Umbilical cord (tissue), 2 donors: ENCODE measurements around the gene THAP9. TPM values are rescaled to one million over a fixed set of nuclear protein-coding genes. Genes with fewer than 3 reads are reported as not detected.
"Not testable (repeated sequence)": the region's sequence is repeated elsewhere in the genome, so short reads cannot be mapped to it uniquely, and the experiment has no call there.

Experiments
- DNase-seq: peaks from one replicate; pipeline ENCODE4 v3.0.0-alpha.2; 2015; ENCODE audit warnings: low spot score
- total RNA-seq: library from RNA; depleted of rRNA; stranded (reverse); fragments of >200 nt; gene quantifications from one replicate; pipeline ENCODE4 v1.2.3, GENCODE V29; 2014; ENCODE audit warnings: low replicate concordance; ENCODE audit not compliant: insufficient read depth

Gene THAP9, protein sequence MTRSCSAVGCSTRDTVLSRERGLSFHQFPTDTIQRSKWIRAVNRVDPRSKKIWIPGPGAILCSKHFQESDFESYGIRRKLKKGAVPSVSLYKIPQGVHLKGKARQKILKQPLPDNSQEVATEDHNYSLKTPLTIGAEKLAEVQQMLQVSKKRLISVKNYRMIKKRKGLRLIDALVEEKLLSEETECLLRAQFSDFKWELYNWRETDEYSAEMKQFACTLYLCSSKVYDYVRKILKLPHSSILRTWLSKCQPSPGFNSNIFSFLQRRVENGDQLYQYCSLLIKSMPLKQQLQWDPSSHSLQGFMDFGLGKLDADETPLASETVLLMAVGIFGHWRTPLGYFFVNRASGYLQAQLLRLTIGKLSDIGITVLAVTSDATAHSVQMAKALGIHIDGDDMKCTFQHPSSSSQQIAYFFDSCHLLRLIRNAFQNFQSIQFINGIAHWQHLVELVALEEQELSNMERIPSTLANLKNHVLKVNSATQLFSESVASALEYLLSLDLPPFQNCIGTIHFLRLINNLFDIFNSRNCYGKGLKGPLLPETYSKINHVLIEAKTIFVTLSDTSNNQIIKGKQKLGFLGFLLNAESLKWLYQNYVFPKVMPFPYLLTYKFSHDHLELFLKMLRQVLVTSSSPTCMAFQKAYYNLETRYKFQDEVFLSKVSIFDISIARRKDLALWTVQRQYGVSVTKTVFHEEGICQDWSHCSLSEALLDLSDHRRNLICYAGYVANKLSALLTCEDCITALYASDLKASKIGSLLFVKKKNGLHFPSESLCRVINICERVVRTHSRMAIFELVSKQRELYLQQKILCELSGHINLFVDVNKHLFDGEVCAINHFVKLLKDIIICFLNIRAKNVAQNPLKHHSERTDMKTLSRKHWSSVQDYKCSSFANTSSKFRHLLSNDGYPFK
- total RNA-seq = 12.0 TPM

DNA sequence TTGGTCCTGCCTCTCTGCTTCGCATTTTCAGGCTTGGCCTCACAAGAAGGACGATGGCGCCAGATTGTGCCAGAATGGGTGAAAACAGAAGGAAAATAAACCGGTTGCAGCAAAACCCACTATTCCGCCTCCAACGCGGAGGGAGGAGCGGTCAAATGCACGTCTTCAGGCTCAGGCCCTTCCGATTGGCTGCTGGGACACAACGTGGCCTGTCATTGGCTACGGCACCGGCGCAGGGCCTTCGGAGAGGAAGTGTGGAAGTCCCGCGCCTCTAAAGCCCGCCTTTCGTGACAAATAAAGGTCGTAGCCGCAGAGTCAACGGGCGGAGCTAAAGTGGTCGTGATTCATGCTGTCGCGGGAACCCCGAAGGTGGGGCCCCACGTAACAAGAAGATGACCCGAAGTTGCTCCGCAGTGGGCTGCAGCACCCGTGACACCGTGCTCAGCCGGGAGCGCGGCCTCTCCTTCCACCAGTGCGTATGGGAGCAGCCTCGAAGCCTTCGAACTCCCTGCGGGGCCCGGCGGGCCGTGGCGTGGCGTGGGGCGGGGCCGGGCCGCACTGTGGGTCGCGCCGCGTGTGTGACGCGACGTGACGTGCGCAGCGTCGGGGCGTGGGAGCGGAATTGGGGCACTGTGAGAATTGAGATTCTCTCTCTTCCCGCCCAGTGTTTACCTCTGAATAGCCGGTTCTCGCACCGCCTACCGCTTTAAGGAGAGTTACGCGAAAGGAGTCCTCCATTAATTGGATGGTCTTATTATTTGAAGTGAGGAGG, at the start of gene THAP9:
THAP9 (plus strand) TSS at position 325 of the 772 bp plus-strand sequence; CDS start at position 393, 68 bp downstream.
- peak; percentile 100 for DNase-seq

DNA sequence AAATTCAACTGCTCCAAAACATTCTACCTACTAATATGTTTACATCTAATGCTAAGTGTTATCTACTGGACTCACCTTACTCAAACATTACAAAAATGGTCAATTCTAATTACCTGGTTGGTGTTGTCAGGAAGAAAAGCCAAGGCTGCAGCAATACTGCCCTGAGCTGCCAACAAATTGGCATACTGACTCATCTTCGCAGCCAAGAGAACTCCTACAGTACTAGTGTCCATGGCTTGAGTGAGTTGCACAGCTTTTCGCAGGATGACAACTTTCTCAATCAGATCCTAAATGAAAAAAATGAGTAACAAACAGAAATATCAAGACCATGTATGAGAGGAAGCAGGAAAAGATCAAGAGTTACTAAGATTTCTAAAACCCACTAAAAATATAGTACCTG, 49.2 kb upstream of the THAP9 start:
- DNase-seq = no peak

DNA sequence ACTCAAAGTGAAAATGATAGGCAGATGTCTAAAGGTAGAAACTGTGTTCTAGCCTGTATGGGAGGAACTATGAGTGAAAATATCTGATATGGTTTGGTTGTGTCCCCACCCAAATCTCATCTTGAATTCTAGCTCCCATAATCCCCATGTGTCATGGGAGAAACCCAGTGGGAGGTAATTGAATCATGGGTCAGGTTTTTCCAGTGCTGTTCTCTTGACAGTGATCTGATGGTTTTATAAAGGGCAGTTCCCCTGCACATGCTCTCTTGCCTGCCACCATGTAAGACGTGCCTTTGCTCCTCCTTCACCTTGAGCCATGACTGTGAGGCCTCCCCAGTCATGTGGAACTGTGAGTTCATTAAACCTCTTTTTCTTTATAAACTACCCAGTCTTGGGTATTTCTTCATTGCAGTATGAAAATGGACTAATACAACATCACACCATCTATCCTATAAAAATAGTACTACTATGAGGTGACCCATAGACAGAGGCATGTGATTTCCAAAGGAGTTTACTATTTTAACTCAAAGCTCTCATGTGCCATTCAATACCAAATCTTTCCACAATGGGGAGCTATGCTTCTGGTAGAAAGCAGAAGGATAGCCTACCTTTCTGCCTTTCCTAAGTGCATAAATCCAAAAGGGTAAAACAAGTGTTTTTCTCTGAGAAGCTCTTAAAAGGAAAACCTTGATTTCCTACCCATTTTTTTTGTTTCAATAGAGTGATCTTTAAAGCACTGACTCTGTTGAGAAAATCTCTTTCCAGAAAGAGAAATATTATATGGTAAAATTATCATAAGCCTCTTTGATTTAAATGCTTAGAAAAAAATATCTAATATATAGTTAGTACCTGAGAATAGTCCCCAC, 48.4 kb upstream of the THAP9 start:
- DNase-seq = no peak

DNA sequence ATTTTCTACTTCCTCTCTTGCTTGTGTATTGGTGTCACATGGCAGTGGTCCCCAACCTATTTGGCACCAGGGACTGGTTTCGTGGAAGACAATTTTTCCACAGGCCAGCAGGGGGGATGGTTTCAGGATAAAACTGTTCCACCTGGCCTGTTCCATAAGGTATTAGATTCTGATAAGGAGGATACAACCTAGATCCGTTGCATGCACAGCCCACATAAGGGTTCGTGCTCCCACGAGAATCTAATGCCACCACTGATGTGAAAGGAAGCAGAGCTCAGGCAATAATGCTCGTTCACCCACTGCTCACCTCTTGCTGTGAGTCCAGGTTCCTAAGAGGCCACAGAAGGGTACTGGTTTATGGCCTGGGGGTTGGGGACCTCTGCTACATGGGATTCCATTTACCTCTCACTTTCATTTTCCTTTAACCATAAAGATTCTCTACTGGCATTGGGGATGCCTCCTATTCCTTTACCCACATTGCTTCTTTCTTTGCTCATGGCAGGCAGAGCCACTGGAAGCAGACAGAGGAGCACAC, 47.7 kb upstream of the THAP9 start:
- no peak for DNase-seq

DNA sequence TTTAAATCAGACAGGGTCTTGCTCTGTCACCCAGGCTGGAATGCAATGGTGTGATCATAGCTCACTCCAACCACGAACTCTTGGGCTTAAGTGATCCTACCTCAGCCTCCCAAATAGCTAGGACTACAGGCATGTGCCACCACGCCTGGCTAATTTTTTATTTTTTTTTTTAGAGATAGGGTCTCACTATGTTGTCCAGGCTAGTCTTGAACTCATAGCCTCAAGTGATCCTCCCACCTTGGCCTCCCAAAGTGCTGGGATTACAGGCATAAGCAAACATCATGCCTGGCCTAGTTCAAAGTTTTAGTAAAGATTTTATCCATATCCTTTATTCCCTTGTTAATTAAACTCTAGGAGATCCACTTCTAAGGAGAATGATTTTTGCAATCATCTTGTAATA, 40.0 kb upstream of the THAP9 start:
- not testable (repeated sequence) for DNase-seq

DNA sequence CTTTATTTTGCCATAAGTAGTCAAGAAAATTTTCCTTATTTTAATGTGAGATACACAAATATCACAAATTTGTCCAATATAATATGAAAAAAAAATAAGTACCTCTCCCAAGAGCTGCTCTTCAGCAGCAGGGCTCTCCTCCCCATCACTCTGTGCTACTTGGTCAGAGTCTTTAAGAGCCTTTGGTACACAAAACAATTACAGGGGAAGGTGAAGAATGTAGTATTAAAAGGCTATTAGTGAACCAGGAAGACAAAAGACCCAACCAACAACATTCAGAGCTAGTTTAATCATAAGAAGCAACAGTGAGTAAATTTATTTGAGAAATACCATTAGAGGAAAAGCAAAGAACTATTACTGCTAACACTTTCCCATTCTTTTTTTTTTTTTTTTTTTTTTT, 39.0 kb upstream of the THAP9 start:
- DNase-seq = no peak

DNA sequence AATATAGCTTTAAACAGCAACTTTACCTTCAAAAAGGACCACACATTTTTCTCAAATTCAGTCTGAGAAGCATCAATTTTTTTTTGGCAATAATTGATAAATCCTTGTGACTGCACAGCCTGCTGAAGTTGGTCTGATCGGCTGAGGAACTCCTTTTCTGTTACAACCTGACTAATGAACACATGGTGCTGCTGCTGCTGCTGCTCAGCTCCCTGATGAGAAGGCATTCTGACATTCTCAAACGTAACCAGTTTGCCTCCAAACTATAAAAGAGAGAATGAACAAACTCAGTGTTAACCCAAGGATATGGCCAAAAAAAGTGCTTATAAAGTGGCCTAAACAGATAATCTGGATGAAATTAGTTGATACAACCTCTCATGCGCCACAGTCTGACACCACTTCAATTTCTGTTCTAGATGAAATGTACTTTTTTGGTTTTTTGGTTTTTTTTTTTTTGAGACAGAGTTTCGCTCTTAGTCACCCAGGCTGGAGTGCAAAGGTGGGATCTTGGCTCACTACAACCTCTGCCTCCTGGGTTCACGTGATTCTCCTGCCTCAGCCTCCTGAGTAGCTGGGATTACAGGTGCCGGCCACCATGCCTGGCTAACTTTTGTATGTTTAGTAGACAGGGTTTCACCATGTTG, 36.1 kb upstream of the THAP9 start:
- DNase-seq = no peak

DNA sequence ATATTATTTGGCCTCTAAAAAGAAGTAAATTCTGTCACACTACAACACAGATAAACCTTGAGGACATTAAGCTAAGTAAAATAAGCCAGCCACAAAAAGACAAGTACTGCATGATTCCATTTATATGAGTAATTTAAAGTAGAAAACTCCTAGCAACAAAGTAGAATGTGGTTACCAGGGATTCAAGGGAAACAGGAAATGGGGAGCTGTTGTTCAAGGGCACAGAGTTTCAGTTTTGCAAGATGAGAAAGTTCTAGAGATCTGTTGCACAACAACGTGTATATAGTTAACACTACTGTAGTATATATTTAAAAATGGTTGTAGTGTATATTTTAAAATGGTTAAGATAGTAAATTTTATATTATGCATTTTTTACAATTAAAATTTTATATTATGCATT, 34.9 kb upstream of the THAP9 start:
- peak; percentile 75 for DNase-seq

DNA sequence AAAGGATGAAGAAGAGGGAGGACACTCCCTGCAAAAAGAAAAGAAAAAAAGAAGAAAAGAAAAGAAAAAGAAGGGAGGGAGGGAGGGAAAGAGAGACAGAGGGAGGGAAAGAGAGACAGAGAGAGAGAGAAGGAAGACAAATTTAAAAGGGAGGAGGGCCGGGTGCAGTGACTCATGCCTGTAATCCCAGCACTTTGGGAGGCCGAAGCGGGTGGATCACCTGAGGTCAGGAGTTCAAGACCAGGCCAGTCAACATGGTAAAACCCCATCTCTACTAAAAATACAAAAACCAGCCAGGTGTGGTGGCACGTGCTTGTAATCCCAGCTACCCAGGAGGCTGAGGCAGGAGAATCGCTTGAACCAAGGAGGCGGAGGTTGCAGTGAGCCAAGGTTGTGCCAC, 34.5 kb upstream of the THAP9 start:
- DNase-seq = not testable (repeated sequence)

DNA sequence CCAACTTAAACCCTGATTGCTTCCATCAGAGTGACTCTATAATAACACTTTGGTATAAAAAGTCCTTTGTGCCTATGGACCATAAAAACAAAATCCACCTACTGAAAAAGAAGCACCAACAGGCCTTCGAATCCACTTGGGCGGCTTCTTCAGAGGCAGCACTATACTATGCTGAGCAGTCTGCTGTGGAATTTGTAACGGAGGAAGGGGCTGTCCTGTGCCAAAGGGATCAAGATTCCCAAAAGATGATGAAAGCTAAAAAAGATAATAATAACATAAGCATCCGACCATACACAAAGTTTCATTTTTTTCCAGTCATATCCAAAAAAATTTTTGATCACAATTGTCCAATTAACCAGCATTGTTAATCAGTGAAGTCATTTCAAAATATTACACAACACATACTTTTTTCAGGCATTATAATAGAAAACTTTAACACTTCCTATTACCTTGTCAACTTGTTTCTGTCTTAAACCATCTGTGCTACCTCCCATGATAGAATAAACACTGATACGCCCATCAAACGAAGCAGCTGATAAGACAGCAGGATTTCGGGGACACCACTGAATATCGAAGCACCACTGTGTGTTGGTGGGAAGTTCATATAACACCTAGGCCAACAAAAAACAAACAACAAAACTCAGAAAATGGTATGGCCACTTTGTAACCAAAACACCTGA, 33.7 kb upstream of the THAP9 start:
- peak; percentile 18 for DNase-seq

DNA sequence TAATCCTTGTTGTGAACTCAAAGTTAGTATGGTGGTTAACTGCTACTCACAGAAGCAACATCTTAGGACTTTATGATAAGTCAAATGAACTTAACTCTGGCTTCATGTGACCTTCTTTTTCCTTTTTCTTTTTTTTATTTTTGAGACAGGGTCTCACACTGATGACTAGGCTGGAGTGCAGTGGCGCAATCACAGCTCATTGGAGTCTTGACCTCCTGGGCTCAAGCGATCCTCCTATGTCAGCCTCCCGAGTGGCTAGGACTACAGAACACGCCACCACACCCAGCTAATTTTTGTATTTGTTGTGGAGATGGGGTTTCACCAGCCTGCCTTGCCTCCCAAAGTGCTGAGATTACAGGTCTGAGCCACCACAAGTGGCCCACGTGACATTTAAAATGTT, 32.0 kb upstream of the THAP9 start:
- no peak for DNase-seq

DNA sequence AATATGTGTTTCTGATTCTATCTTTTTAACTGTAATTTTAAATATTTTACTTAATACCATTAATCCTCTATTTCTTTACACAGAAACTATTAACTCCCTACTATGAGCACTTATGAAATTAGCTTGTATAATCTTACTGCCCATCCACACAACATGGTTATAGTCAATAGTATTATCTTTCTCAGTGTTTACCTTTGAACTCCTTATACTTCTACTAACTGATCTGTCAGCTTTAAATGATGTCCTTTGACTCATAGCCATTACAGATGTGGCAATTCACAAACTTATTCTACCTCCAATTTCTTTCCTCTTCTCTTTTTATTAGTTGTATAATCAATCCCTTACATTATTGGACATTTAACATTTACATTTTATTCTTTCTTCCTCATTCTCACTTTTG, 15.1 kb upstream of the THAP9 start:
- no peak for DNase-seq

DNA sequence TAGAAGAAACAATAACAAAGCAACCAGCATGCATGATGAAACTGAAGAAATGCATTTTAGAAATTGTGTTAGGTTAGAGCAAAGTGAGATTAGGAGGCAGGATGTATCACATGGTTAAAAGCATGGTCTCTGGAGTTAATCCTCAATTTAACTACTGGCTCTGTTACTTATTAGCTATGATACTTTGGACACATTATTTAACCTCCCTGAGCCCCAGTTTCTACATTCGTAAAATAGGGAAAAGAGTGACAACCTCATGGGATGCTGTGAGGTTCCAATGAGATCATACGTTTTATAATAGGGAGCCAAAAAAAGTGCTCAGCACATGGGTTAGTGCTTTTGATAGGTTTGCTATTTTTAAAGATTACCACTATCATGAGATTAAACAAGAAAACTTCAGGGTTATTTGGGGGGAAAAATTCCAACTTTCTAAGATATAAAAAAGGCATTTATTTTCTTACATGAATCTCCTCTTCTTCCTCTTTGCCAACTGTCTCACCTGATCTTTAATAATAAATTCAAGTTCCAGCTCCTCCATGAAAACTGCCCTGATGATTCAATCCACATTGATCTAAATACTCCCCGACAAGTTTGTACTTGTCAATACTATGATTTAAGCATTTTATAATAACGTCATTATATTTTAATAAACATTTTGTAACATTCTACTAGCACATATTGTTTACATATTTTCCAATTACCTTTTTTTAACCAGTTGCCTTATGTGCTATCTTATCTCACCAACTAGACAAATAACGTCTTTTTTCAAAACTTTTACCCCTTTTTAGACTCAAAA, 14.2 kb upstream of the THAP9 start:
- DNase-seq = no peak

DNA sequence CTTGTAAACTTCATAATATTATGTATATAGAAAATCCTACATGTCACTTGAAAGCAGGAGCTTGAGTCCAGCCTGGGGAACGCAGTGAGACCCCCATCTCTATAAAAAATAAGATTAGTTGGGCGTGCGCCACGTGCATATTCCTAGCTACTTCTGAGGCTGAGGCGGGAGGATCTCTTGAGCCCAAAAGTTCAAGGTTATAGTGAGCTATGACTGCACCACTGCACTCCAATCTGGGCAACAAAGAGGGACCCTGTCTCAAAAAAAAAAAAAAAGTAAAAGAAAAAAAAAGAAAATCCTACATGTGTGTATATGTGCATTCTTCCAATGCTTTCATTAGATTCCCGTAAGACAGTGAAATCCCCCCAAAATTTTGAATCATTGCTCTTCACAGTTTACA, 11.2 kb upstream of the THAP9 start:
- DNase-seq = no peak

DNA sequence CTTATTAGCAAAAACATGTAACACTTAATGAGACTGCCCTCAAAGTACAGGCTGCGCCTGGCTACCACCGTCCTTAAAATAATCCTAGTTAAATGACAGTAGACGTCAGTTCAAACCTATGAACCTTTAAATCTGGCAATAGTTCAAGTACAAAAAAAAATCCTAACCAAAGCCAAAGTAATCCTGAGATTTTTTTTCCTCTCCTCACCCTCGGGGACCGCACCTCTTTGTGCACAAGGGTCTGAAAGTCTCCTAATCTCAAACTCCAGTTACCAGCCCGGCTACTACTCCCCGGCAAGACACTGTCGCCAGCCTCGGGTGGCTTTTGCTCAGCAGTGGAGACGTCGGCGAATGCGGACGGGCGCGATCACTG, 10.0 kb upstream of the THAP9 start:
- DNase-seq = no peak

DNA sequence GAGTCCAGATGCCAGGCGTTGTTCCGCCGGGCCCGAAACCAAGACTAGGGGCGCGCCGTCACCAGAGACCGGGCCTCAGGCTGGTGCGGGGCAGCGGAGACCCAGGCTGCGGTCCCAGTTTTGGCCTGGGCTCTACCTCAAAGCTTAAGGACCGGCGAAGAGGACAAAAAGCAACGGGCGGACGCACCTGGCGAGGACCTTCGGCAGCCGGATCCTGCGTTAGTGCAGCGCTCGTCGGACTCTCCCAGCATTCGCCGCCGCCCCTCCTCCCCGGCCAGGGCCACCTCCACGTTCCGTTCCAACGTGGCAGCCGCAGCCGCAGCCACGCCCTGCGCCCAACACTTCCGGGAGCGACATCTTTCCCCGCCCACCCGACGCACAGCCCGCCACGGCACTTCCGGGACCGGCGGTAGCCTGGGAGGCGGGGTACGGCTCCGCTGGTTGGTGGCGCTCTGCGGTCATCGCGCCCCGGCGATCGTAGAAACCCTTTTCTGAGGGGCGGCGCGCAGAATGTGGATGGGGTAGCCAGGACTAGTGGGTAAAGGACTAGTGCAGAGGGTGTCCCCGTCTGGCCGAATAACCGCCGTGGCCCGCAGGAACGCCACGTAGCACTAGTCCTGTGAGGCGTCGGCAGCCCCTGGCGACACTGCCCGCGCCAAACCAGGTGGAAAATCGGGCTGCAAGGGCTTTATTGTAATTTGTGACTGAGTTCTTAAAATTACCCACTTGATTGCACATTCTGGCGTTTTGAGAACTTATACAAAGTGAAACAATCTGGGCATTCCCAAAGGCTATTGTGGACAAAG, 9.4 kb upstream of the THAP9 start, which contains the start of gene SEC31A:
SEC31A (minus strand) TSS at position 253 of the 806 bp plus-strand sequence. CDS start 9,217 bp downstream, outside the sequence.
- DNase-seq = peak; percentile 97

DNA sequence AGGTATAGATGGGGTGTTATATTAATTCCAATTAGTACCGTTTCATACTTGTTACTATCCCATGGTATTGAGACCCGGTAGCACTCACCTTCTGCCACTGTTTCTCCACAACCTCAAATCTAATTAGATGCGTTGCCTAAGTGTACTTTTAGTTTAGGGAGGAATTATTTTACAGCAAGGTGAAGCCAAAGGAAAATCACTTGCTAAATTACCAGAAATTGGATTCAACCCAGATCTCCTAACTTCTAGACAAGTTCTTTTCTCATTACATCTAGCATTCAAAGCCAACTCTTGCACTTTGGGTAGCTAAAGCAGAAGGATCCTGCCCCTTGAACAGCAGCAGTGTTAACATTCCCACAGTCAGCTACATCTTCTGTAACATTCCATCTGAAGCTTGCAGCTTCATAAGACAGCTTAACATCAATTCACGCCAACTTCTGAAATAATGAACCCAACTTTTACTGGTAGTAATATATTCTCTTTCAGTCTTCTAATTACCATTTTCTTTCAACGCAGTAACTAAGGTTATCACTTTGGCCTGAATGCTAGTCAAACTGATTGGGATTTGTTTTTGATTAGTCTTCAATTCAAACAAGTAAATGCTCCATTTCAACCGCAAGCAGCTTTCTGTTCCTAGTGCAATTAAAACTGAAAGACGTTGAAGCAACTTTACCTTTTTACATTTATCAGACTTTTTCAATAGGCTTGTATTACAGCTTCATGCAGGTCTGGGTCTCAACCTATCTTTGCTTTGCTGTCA, 8.6 kb upstream of the THAP9 start:
- peak; percentile 26 for DNase-seq
